Ovary (tissue), 3 donors: ENCODE data around the gene POLK.

Experiments used
- POLR2A ChIP-seq: fragments of 450-650 bp; IDR thresholded peaks from one replicate; pipeline ENCODE4 v1.6.1; 2017; ENCODE audit warnings: antibody characterized with exemption, mild to moderate bottlenecking, moderate library complexity
- TF ChIP-seq, protein P1 (sequence below), 3 donors: fragments of 450-650 bp in 2 of 3; fragments of 200-600 bp in 1 of 3; IDR thresholded peaks; one replicate each; pipeline versions ENCODE4 v1.5.1 to v1.8.0; 2016 to 2022; ENCODE audit warnings: antibody characterized with exemption in 3 of 3, mild to moderate bottlenecking in 1 of 3
- donor health status: DM: no; HTN: no; CAD: no.

- no peak for TF ChIP-seq POLR2A
- TF ChIP-seq, protein P1, sequence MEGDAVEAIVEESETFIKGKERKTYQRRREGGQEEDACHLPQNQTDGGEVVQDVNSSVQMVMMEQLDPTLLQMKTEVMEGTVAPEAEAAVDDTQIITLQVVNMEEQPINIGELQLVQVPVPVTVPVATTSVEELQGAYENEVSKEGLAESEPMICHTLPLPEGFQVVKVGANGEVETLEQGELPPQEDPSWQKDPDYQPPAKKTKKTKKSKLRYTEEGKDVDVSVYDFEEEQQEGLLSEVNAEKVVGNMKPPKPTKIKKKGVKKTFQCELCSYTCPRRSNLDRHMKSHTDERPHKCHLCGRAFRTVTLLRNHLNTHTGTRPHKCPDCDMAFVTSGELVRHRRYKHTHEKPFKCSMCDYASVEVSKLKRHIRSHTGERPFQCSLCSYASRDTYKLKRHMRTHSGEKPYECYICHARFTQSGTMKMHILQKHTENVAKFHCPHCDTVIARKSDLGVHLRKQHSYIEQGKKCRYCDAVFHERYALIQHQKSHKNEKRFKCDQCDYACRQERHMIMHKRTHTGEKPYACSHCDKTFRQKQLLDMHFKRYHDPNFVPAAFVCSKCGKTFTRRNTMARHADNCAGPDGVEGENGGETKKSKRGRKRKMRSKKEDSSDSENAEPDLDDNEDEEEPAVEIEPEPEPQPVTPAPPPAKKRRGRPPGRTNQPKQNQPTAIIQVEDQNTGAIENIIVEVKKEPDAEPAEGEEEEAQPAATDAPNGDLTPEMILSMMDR (IDR thresholded peaks at IDR 0.05), result no peak
Measured at GRCh38 chr5:75603371-75603770, 91.7 kb downstream of the POLK start.
